Measurements from ENCODE around the gene RASA3.
A peak's percentile ranks its signal among the peaks of the same experiment; 100 is the strongest.

The RASA3 gene

DNA sequence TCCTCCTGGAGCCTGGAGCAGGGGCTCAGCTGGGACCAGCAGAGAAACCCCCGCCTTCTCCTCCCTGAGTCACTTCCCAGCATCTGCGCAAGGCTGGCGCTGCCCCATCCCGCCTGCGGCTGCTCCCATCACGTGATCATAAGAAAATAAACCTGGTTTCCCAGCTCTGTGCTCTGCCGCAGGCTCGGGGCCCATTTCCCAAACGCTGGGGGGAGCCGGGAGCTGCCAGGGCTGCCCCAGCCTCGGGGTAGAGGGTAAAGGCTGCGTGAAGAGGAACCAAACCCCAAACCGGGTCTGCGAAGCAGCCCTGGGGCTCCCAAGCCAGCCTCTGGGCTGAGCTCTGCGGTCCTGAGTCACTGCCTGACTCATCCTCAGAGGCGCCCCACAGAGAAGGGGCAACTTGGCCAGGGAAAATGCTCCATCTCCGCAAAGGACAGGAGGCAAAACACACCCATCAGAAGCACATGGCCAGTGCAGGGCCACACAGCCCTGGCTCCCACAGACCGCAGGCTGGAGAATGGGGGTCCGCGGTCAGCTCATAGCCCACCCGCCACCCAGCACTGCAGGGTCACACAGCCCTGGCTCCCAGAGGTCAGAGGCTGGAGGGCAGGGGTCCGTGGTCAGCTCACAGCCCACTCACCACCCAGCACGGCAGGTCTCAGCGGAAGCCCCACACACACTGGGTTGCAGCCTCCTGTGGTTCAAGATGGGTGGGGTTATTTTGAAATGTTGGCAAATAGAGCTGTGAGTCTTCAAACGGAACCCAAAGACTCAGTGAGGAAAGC is 67.1 kb downstream of the RASA3 start:
- DNase-seq: peak; percentile 98

DNA sequence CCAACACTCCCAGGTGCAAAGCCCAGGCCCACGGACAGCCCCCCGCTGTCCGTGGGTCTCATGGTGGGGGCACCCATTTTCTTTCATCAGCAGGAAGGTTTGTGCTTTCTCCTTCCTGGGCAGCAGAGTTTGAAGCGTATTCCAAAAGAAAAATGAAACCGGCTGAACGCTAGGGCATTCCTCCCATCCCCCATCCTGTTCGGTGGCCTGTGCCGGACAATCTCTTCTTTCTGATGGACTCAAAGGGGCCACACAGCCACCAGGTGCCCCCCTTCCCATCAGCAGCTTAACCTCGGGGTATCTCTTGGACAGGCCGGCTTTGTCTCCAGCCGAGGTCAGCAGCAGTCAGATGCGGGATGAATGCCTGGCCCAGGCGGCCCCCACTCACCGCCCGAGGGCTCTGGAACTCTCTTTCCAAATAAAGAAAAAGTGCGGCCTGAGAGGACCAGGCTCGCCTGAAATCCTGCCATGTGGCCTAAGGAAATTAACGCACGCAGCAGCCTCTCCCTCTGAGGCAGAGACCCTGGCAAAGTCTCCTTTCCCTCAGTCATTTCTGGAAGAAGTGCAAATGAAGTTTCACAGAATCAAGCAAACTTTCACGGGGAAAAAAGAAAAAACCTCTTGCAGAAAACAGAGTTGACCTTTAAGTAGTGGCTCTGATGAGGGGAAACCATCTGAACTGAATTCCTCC is 67.8 kb downstream of the RASA3 start:
- DNase-seq: peak; percentile 41

DNA sequence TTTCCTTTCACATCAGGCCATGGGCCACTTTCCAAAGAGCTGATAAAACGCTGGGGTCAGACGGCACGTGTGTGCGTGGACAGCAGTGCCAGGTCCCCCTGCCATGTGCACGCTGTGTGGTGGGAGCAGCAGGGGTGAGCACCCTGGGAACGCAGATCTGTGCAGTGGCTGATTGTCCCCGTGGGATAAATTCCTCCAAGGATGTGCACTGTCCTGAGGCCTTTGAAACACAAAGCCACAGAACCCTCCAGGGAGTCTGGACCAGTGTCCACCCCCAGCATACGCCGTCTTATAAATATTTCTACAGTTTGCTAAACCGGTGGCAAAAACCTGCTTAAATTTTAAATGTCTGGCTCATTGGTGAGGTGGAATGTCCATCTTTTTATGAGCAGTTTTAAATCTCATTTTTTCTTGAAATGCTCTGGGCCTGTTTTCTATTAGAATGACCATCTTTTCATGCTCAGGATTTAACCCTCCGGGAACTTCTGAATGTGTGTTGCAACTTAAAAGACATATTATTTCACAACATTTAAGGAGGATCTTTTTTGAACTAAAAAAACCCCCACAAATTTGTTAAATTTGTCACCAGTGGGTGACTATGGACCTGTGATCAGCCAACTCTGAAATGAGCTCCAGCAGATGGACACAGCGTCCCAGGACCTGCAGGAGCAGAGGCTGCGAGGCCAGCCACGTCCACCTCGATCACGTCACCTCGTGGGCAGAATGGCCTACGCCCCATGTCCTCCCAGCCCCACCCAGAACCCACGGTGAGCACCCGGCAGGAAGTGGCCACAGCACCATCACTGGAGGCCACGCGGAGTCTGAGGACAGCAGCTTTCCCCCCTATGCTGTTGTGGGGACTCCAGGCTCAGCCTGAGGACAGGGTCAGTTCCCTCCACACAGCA is 68.6 kb downstream of the RASA3 start:
- peak; percentile 73 for DNase-seq

DNA sequence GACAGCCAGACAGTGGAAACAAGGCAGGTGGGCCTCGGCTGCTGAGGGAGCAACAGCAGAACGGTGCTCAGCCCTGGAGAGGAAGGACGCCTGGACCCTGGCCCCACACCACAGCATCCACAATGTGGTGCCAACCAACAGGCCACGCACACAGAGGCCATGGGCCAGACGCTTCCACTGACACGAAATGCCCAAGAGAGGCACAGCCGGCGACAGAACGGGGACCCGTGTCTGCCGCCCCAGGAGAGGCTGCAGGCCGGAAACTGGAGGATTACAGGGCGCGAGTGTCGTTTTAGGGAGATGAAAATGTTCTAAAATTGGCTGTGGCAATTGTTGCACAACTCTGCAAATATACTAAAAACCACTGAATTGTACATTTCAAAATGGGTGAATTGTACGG is 69.7 kb downstream of the RASA3 start:
- no peak for DNase-seq

DNA sequence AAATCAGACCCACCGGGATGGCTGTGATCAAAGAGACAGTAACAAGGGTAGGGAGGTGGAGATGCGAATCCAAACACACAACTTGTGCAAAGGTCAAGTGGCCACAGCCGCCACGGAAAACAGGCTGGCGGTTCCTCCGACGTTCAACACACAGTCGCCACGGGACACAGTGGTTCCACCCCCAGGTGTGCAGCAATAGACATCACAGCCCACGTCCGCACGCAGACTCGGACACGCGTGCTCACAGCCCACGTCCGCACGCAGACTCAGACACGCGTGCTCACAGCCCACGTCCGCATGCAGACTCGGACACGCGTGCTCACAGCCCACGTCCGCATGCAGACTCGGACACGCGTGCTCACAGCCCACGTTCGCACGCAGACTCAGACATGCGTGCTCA is 70.1 kb downstream of the RASA3 start:
- no peak for DNase-seq

DNA sequence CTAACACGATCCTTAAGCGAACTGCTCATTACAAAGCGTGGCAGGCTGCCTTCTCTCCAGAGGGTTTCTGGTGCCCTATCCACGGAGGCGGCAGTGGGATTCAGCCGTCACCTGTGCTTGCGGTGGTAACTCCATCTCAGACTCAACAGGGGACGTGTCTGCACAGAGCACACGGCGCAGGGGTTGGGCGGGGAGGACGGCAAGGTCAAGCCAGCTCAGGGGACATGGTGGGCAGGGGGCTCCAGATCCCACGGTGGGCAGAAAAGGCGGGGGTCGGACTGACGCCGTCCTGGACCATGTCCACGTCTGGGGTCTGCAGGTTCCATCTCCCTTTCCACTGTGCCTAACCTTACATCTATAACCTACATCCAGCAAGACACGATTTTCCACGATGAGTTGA is 70.7 kb downstream of the RASA3 start:
- DNase-seq: no peak

DNA sequence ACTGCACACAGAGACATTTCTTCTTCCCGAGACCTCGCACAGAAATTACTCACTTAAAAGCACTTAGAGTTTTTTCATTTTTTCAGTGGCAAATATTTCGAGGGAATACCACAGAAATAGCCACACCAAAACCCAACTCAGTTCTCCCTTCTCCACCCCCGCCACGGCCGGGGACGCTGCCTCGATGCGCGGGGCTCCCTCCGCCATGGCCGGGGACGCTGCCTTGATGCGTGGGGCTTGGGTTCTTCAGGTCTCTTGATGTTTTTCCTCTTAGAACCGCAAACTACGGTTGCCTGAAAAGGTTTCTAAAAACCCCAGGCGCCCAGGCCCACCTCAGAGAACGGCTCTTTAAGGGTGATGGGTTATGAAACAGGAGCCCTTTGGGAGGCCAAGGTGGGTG is 71.4 kb downstream of the RASA3 start:
- no peak for DNase-seq

DNA sequence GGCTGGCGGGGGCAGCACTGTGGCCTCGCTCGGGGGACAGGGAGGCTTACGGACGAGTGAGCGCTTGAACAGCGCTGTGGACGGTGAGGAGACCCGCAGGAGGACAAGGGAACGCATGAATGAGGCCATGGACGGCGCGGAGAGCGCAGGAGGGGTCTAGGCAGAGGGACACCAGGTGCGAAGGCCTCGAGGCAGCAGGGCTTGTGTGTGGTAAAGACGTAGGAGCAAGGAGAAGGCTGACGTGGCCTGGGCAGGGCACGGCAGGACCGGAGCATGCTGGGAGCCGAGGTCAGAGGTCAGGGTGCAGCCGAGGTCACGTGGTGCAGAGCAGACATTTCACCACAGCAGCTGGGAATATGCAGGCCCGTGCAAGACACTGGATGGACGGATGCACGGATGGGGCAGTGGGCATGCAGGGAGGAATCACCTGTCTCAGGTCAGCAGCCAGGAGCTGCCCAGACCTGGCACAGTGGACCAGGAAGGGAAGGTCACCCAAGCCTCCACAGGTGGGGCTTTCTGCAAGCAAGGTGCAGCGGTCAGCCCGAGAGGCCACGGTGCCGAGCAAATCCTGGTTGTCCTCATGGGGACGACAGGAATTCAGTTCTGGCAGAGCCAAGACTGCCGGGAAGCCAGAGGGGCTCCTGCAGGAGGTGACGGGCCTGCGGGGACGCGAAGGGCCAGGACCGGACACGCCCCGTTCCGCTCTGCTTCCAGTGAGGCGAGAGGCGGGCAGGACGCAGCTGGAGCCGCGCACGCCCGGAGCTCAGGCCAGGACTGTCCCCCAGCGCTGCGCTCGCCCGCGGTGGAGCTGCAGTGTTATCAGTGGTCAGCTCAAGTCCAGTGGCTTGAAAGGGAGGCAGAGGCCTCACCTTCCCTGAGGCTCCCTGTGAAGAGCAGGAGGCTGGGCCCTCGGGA is 72.2 kb downstream of the RASA3 start:
- DNase-seq: no peak

DNA sequence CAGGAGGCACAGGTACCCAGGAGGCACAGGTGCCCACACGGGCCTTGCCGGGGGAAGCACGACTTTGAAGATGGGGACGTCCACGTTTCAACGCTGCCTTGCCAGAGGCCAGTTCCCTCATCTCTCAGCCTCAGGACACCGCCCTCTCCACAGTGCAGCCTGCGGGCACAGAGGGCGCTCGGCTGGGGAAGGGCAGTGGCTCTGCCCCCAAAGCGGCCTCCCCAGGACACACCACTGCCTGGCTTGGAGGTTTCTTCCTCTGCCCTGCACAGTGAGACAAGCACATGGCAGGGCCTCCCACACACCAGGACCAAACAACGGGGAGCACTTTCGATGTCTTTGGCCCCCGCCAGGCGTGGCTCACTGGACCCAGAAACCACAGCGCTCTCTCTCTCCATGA is 73.0 kb downstream of the RASA3 start:
- DNase-seq: no peak

DNA sequence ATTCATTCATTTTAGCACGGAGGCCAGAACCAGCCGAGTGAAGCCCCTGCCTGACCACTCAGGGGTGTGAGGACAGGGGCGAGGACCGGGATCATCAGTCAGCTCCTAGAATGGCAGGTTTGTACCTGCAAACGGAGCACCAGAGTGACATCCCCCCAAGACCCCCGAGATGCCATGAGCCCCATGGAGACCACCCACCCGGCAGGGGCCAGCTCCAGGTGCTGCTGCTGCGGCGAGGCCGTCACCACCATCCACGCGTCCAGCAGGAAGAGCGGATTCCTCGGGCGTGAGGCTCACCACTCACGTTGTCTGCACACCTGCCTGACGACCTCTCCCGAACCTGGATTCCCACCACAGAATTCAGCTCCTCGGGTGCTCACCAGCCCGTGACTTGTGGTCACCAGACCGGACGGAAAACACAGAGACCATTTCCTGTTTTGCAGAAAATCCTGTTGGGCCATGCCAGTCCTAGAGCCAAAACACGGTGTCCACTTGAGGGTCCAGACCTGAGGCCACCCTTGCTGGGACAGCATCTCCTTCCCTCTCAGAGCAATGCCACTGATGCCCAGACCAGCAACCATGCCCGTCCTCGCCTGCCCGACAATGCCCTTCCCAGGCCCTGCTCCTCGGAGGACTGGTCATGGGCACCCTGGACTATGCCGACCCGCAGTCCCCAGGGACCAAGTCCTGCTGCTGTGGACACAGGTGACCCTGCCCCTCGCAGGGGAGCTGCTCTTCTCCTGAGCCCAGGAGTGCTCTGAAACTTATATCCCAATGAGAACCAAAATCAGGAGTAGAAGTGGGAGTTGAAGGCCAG is 74.2 kb downstream of the RASA3 start:
- DNase-seq: no peak

DNA sequence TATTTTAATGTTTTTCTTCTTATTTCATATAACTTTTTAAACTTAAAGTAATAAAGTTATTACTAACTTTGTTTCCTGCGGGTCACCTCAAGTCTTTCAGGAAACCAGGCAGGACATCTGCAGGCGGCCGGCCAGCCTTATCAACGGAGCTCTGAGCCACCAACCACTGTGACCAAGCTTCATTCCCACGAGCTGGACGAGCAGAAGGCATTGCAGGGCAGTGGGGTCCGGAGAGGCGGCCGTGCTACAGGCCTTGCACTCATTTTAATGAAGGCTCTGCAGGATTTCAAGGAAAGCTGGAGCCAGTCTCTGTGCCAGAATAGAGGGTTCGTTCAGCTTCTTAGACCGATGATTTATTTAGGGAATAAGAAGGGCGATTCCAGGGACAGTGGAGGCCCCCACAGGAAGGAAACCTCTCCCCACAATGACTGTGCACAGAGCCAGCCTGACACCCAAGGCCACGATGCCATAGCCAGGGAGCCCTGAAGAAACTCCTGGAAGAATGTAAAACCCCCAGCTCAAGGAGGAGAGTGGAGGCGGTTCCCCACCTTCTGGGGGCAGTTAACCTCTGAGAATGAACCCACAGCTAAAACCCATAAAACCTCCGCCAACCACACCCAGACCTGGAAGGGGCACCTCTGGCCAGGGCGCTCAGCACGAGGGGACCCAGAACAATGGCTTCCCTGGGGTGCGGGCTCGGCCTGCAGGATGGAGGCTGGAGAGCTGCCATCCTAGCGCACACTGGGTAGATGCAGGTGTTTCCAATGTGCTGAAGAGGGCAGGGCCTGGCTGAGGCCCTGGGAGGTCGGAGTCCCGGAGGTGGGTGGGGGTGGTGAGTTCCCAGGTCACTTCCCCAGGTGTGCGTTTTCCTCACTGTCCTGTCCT is 75.0 kb downstream of the RASA3 start:
- no peak for DNase-seq

DNA sequence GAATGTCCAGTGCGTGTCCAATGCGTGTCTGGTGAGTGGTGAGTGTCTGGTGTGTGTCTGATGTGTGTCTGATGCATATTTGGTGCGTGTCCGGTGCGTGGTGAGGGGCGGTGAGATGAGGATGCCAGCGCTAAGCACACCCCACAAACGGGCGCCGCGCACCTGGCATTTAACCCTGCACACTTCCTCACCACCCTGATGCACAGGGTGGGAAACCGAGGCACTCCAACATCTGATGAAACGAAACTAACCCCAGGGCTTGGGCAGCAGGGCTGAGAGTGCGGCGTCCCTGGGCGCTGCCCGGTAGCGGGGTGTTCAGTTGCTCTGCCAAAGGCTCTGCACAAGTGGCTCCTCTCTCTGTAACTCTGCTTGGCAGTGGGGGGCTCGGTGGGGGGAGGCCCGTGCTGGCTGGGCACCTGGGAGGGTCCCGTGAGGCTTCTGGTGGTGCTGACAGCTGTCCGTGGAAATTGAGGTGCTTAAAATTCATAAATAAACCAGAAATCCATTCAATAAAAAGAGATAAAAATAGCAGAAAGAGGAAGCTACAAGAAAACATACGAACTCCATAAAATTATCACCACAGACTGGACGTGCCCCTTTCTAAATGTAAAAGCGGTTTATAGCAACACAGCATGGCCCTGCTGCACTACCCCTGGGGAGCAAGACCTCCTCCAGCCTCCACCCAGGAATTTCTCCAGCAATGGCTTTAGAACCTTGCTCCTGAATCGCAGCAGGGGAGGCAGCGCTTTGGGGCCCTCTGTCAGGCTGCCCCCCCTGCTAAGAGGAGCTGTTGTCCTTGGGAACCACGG is 76.0 kb downstream of the RASA3 start:
- DNase-seq: no peak

DNA sequence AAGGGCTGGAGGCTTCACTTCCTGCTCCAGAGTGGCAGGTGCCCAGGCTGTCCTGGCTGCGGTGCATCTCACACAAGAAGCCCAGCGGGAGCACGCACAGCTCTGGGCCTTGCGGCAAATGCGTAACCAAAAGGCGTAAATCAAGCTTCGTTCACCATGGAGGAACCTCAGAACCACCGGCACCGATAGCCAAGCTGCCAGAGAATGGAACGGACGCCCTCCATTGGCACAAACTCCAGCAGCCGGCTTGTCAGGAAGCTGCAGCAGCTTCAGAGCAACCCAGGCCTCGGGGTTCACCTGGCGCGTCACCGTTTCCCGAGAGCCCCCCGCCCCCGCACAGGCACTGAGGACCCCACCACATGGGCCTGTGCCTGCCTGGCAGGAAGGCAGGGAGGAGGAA is 76.7 kb downstream of the RASA3 start:
- DNase-seq: no peak

DNA sequence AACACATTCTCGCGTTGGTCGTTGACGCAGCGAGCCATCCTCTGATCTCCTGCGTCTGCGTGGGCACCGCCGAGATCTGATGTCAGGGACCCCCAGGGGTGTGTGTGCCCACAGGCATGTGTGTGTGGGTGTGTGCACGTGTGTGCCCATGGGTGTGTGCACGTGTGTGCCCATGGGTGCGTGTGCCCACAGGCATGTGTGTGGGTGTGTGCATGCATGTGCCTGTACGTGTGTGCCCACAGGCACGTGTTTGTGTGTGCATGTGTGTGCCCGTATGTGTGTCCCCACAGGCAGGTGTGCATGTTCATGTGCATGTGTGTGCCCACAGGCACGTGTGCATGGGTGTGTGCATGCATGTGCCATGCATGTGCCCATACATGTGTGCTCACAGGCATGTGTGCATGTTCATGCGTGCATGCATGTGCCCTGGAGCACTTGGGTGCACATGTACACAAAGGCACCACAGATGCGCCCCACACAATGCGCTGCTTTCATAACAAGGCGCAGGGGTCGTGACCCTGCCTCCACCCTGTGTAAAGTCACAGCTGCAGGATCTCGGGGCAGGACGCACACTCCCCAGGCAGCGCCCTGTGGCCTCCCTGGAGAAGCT is 77.5 kb downstream of the RASA3 start:
- DNase-seq: no peak

DNA sequence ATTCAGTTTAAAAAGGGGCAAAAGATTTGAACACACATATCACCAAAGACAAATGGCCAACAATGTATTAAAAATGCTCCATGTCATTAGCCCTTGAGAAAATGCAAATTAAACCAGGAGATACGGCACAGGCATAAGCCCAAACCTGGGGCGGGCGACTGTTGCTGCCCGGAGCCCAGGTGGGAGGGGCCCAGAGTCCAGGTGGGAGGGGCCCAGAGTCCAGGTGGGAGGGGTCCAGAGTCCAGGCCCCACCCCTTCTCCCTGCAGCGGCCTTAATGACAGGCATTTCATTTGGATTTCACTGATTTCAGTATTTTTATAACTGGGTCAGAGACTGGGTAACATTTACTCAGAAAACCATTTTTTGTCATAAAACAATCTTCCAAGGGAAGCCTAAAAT is 78.2 kb downstream of the RASA3 start:
- no peak for DNase-seq

DNA sequence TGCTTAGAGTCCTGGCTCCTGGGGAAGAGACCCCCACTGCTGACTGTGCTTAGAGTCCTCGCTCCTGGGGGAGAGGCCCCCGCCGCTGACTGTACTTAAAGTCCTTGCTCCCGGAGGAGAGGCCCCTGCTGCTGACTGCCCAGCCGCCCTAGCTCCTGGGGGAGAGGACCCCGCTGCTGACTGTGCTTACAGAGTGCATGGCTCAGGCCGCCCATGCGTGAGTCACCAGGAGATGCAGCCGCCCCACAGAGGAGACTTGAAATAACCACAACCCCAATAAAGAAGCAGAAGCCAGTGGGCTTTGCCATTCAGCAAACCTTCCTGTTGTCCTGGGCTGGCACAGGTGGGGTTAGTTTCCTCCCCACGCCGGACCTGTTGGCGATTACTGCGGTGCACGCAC is 79.4 kb downstream of the RASA3 start:
- peak; percentile 65 for DNase-seq

DNA sequence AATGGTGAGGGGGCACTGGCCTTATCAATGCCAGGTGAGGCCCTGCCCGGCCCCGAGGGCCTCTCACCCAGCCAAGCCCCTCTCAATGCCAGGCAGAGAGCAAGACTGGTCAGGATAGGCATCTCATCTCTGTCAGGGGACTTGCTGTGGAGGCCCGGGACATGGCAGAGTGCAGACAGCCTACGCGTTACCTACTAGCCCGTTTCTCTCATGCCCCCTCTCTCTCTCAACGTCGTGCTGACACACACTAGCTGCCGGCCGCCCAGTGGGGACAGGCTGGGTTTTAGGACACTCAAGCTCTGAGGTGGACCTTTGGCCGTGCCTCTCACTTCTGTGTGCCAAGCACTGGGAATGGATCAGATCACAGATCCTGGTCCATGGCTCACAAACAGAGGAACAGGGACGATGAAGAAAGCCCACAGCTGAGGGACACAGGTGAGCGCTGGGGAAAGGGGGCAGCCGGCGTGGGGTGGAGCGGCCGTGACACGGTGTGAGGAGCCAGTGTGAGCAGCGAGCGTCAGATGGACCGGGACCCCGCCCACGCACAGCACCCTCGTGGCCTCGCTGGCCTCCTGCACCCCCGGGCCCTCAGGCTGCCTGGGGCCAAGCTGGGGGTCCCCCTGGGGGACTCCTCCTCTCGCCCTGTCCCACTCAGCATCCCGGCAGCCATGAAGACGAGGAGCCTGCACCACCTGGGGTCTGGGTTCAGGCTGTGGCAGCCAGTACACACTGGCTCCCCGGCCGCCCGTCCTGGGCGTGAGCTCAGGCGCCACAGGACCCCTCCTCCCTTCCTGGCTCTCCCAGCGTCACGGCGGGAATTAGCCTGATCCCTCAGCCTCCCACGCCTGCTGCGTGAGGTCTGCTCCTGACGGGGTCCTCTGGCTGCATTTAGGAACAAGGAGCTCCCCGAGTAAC is 81.6 kb downstream of the RASA3 start:
- DNase-seq: no peak

DNA sequence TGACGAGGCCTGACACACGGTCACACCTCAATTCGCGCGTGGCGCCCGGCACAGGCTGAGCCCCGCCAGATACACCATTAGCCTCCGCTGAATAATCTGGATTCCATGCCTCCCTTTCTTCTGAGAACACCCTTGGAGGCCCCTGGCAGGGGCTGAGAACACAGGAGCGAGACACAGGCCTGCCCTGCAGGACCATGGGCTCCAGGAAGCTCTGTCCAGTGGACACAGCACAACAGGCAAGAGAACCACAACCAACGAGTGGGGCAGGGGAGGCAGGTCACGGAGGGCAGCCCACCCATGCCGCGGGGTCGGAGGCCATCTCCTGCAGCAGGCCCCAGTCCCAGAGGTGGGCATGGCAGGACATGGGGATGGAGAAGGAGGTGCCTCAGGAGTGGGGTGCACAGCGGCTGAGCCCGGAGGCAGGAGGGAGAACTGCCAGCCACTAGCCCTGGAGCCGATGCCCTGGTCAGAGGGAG is 82.8 kb downstream of the RASA3 start:
- no peak for DNase-seq

Data from fibroblast of skin of back (primary cell).